HK-2 (cell line): Measurements from ENCODE around the gene DSE.

Source experiments
- DNase-seq: peaks from one replicate; pipeline ENCODE4 v3.0.0-alpha.2; 2018; ENCODE audit not compliant: unreplicated experiment

DSE gene

GRCh38 chr6:116387374-116387773 is 16.6 kb downstream of the DSE start:
- peak; percentile 64 for DNase-seq

GRCh38 chr6:116388924-116389323 is 18.2 kb downstream of the DSE start:
- DNase-seq, result no peak

GRCh38 chr6:116389357-116389756 is 18.6 kb downstream of the DSE start:
- DNase-seq, result no peak

- DNase-seq, result no peak
Measured at GRCh38 chr6:116390581-116390980, 19.8 kb downstream of the DSE start.

- no peak for DNase-seq
Measured at GRCh38 chr6:116392132-116393013, 21.6 kb downstream of the DSE start.

- DNase-seq, result no peak
Measured at GRCh38 chr6:116393430-116393829, 22.7 kb downstream of the DSE start.

GRCh38 chr6:116395647-116396046 is 24.9 kb downstream of the DSE start:
- no peak for DNase-seq

- DNase-seq, result no peak
Measured at GRCh38 chr6:116396441-116396840, 25.7 kb downstream of the DSE start.

GRCh38 chr6:116397914-116398313 is 27.2 kb downstream of the DSE start:
- no peak for DNase-seq

GRCh38 chr6:116398316-116399010 is 27.7 kb downstream of the DSE start:
- no peak for DNase-seq

- DNase-seq, result no peak
Measured at GRCh38 chr6:116399287-116399686, 28.5 kb downstream of the DSE start.

- no peak for DNase-seq
Measured at GRCh38 chr6:116400328-116400727, 29.6 kb downstream of the DSE start.

GRCh38 chr6:116402108-116402937 is 31.6 kb downstream of the DSE start:
- no peak for DNase-seq

- no peak for DNase-seq
Measured at GRCh38 chr6:116403205-116403604, 32.5 kb downstream of the DSE start.

GRCh38 chr6:116404696-116405095 is 33.9 kb downstream of the DSE start:
- DNase-seq, result no peak

- no peak for DNase-seq
Measured at GRCh38 chr6:116405138-116405537, 34.4 kb downstream of the DSE start.

GRCh38 chr6:116405652-116406356 is 35.1 kb downstream of the DSE start:
- no peak for DNase-seq

- no peak for DNase-seq
Measured at GRCh38 chr6:116406678-116407345, 36.1 kb downstream of the DSE start.

GRCh38 chr6:116408491-116408890 is 37.7 kb downstream of the DSE start:
- DNase-seq, result no peak

- DNase-seq, result no peak
Measured at GRCh38 chr6:116409756-116410155, 39.0 kb downstream of the DSE start.

GRCh38 chr6:116411284-116411623 is 40.5 kb downstream of the DSE start:
- peak; percentile 28 for DNase-seq
